Measurements from ENCODE around the gene MMP24. TPM values are rescaled to one million over a fixed set of nuclear protein-coding genes. Genes with fewer than 3 reads are reported as not detected.
A peak's percentile ranks its signal among the peaks of the same experiment; 100 is the strongest.
"Not testable (repeated sequence)": the region's sequence is repeated elsewhere in the genome, so short reads cannot be mapped to it uniquely, and the experiment has no call there.

MMP24 gene
- total RNA-seq, result 1 to 10 TPM in 1 of 3 donors, under 1 TPM in 2; 0.80 to 2.5 (median 0.98) TPM

- H3K36me3 ChIP-seq, result no peaks in the 10 kb centered on the region
- no peaks in the 10 kb centered on the region for H3K27me3 ChIP-seq
- no peak within 1 kb of the TSS for H3K27ac ChIP-seq
- no peaks in the 10 kb centered on the region for H3K9me3 ChIP-seq
- peak within 1 kb of the TSS; percentile 24 to 67 (median 40) for H3K4me3 ChIP-seq
- intact Hi-C loops (cut with DNase I; ENCODE audit: low total_unique reads), result no loop called here
- no peak for DNase-seq (ENCODE audit: low spot score in 2 of 2)
- H3K4me1 ChIP-seq, result no peaks in the 10 kb centered on the region
- no peak for TF ChIP-seq POLR2AphosphoS5 (IDR thresholded peaks at IDR 0.05)
- no peak for TF ChIP-seq CTCF (IDR thresholded peaks at IDR 0.05)
- TF ChIP-seq POLR2A (IDR thresholded peaks at IDR 0.05), result no peak
Observed at GRCh38 chr20:35226126-35226883, at the start of gene MMP24. TSS of gene MMP24 (plus strand) at chr20:35226690. CDS start at chr20:35226739, 49 bp downstream.

- no peak for DNase-seq (ENCODE audit: low spot score in 2 of 2)
- intact Hi-C loops (cut with DNase I; ENCODE audit: low total_unique reads), result no loop called here
Observed at GRCh38 chr20:35179292-35180212, 46.9 kb upstream of the MMP24 start.

GRCh38 chr20:35180266-35180665 is 46.2 kb upstream of the MMP24 start:
- no peaks in the 10 kb centered on the region for H3K27me3 ChIP-seq
- no peak overlapping the region for H3K27ac ChIP-seq
- no peaks in the 10 kb centered on the region for H3K4me1 ChIP-seq
- H3K9me3 ChIP-seq, result no peaks in the 10 kb centered on the region
- no peak for TF ChIP-seq CTCF (IDR thresholded peaks at IDR 0.05)
- no peak for TF ChIP-seq POLR2AphosphoS5 (IDR thresholded peaks at IDR 0.05)
- no peak for TF ChIP-seq POLR2A (IDR thresholded peaks at IDR 0.05)
- intact Hi-C loops (cut with DNase I; ENCODE audit: low total_unique reads), result no loop called here
- no peak overlapping the region for H3K4me3 ChIP-seq
- H3K36me3 ChIP-seq, result no peaks in the 10 kb centered on the region
- no peak for DNase-seq (ENCODE audit: low spot score in 2 of 2)

More at GRCh38 chr20:35179292-35180212, 46.9 kb upstream of the MMP24 start:
- Histone ChIP-seq H3K27me3 (no peaks in the 10 kb centered on the region), H3K36me3 (no peaks in the 10 kb centered on the region), H3K4me3 (no peak overlapping the region), H3K9me3 (no peaks in the 10 kb centered on the region), H3K27ac (no peak overlapping the region), H3K4me1 (no peaks in the 10 kb centered on the region)
- no peak for TF ChIP-seq POLR2AphosphoS5 (IDR thresholded peaks at IDR 0.05)
- no peak for TF ChIP-seq POLR2A (IDR thresholded peaks at IDR 0.05)
- no peak for TF ChIP-seq CTCF (IDR thresholded peaks at IDR 0.05)

GRCh38 chr20:35181731-35182130 is 44.8 kb upstream of the MMP24 start:
- no peak for DNase-seq (ENCODE audit: low spot score in 2 of 2)
- no peaks in the 10 kb centered on the region for H3K36me3 ChIP-seq
- intact Hi-C loops (cut with DNase I; ENCODE audit: low total_unique reads), result no loop called here
- H3K27ac ChIP-seq, result no peak overlapping the region
- H3K27me3 ChIP-seq, result no peaks in the 10 kb centered on the region
- no peaks in the 10 kb centered on the region for H3K4me1 ChIP-seq
- no peak overlapping the region for H3K4me3 ChIP-seq
- H3K9me3 ChIP-seq, result no peaks in the 10 kb centered on the region
- no peak for TF ChIP-seq POLR2AphosphoS5 (IDR thresholded peaks at IDR 0.05)
- no peak for TF ChIP-seq POLR2A (IDR thresholded peaks at IDR 0.05)
- TF ChIP-seq CTCF (IDR thresholded peaks at IDR 0.05), result no peak

GRCh38 chr20:35186691-35187289 is 39.7 kb upstream of the MMP24 start:
- intact Hi-C loops (cut with DNase I; ENCODE audit: low total_unique reads); H3K9me3 ChIP-seq; DNase-seq (ENCODE audit: low spot score in 2 of 2); H3K4me3 ChIP-seq; H3K27ac ChIP-seq; H3K36me3 ChIP-seq; H3K4me1 ChIP-seq; H3K27me3 ChIP-seq: not testable (repeated sequence)
